B cell (primary cell): ENCODE results near the gene KRAS.

Source experiments
- CTCF ChIP-seq: fragments of 200-600 bp; IDR thresholded peaks from one replicate; pipeline ENCODE4 v1.8.0; 2022; ENCODE audit warnings: antibody characterized with exemption, mild to moderate bottlenecking
- EZH2 ChIP-seq: IDR thresholded peaks from 2 replicates; pipeline ENCODE4 v1.6.1; 2012; ENCODE audit warnings: borderline replicate concordance, low read depth, mild to moderate bottlenecking, moderate library complexity, low read length; ENCODE audit not compliant: insufficient read depth, poor library complexity, severe bottlenecking

- no peak for TF ChIP-seq CTCF
- TF ChIP-seq EZH2 = no peak
Measured at GRCh38 chr12:25162866-25163265, 87.9 kb downstream of the KRAS start.
